Mucosa of stomach (tissue), 1 donor: ENCODE measurements around the gene CDC14A.

Experiments used
- H3K27me3 ChIP-seq: one replicate; pipeline ENCODE4 v1.7.0; 2013; ENCODE audit warnings: mild to moderate bottlenecking, low read length; ENCODE audit not compliant: control insufficient read depth, insufficient read depth
- H3K36me3 ChIP-seq: one replicate; pipeline ENCODE4 v1.7.0; 2013; ENCODE audit warnings: low read length; ENCODE audit not compliant: control insufficient read depth, insufficient read depth
- H3K4me1 ChIP-seq: one replicate; pipeline ENCODE4 v1.7.0; 2013; ENCODE audit warnings: mild to moderate bottlenecking, low read length; ENCODE audit not compliant: control insufficient read depth, insufficient read depth
- H3K4me3 ChIP-seq: one replicate; pipeline ENCODE4 v1.7.0; 2013; ENCODE audit warnings: low read length
- H3K9ac ChIP-seq: one replicate; pipeline ENCODE4 v1.7.0; 2013; ENCODE audit warnings: mild to moderate bottlenecking, low read length, moderate library complexity
- H3K9me3 ChIP-seq: one replicate; pipeline ENCODE4 v1.7.0; 2013; ENCODE audit warnings: mild to moderate bottlenecking, low read length, moderate library complexity; ENCODE audit not compliant: control insufficient read depth
- donor health status: Pancreatic carcinoma.

Gene CDC14A

GRCh38 chr1:100518023-100518422 lies 165.7 kb downstream of the CDC14A start:
- Histone ChIP-seq H3K9me3 (no peaks in the 10 kb centered on the region), H3K36me3 (no peaks in the 10 kb centered on the region), H3K9ac (no peak overlapping the region), H3K27me3 (no peaks in the 10 kb centered on the region), H3K4me3 (no peak overlapping the region), H3K4me1 (no peaks in the 10 kb centered on the region)

- Histone ChIP-seq H3K4me3 (no peak overlapping the region), H3K27me3 (no peaks in the 10 kb centered on the region), H3K9ac (no peak overlapping the region), H3K9me3 (no peaks in the 10 kb centered on the region), H3K36me3 (no peaks in the 10 kb centered on the region), H3K4me1 (no peaks in the 10 kb centered on the region)
These were observed 170.8 kb downstream of the CDC14A start for GRCh38 chr1:100523038-100523652.

- Histone ChIP-seq H3K4me3 (no peak overlapping the region), H3K36me3 (no peaks in the 10 kb centered on the region), H3K9ac (no peak overlapping the region), H3K4me1 (no peaks in the 10 kb centered on the region), H3K27me3 (no peaks in the 10 kb centered on the region), H3K9me3 (no peaks in the 10 kb centered on the region)
These were observed 172.0 kb downstream of the CDC14A start for GRCh38 chr1:100524355-100524754.

GRCh38 chr1:100526894-100527293 lies 174.6 kb downstream of the CDC14A start:
- H3K9me3 ChIP-seq, result no peaks in the 10 kb centered on the region
- H3K27me3 ChIP-seq, result no peaks in the 10 kb centered on the region
- H3K4me3 ChIP-seq, result no peak overlapping the region
- H3K36me3 ChIP-seq, result no peaks in the 10 kb centered on the region
- no peaks in the 10 kb centered on the region for H3K4me1 ChIP-seq
- H3K9ac ChIP-seq, result no peak overlapping the region

DNA sequence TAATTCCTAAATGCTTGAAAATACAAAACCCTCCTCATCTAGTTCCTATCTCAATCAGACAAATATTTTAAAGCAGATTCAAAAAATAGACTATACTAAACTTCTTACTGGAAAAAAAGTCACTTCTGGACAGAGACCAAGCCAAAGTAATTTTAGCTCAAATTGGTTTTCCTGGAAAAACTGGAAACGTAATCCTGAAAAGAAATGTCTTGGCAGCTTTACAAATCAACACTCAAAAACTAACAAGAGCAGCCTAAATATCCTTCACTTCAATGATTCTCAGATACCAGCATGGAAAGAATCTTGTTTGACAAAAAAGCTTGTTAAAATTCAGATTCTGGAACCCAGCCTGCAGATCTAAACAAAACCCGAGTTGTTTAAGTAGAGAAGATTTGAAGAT lies 176.6 kb downstream of the CDC14A start:
- Histone ChIP-seq H3K9ac (no peak overlapping the region), H3K36me3 (no peaks in the 10 kb centered on the region), H3K4me3 (no peak overlapping the region), H3K9me3 (no peaks in the 10 kb centered on the region), H3K4me1 (no peaks in the 10 kb centered on the region), H3K27me3 (no peaks in the 10 kb centered on the region)

- H3K4me1 ChIP-seq, result no peaks in the 10 kb centered on the region
These were observed 177.8 kb downstream of the CDC14A start for GRCh38 chr1:100530141-100530540.

DNA sequence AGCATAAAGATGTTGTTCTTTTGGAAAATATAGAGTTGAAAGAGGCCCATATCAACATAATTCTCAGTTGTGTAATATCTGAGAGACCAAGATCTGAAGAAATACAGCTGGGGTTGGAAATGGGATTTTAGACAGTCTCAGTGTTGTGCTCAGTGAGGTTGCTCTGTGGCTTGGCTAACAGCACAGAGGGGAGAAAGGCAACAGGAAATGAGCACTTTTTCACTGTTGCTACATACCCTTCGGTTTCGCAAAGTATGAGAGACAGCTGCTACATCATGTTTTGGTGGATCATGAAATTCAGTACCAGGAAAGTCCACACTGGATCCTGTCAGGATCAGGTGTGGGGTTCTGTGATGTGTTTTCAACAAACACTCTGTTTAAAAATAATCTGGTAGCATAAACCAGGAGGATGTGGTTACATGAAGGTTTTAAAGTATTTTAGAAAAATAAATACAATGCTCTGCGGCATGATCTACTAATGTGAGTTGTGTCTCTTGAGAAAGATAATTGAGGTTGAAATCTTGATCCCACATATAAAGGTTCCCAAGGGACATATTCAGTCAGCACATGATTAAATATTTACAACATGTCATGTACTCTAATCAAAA lies 178.7 kb downstream of the CDC14A start:
- Histone ChIP-seq H3K36me3 (no peaks in the 10 kb centered on the region), H3K4me3 (no peak overlapping the region), H3K4me1 (no peaks in the 10 kb centered on the region), H3K9me3 (no peaks in the 10 kb centered on the region), H3K27me3 (no peaks in the 10 kb centered on the region), H3K9ac (no peak overlapping the region)

More at GRCh38 chr1:100530141-100530540, 177.8 kb downstream of the CDC14A start:
- Histone ChIP-seq H3K9me3 (no peaks in the 10 kb centered on the region), H3K27me3 (no peaks in the 10 kb centered on the region), H3K9ac (no peak overlapping the region), H3K36me3 (no peaks in the 10 kb centered on the region), H3K4me3 (no peak overlapping the region)

GRCh38 chr1:100532645-100533044 lies 180.3 kb downstream of the CDC14A start:
- Histone ChIP-seq H3K9me3 (no peaks in the 10 kb centered on the region), H3K36me3 (no peaks in the 10 kb centered on the region), H3K27me3 (peaks cover 13% of the 10 kb centered on the region), H3K4me3 (no peak overlapping the region), H3K9ac (no peak overlapping the region), H3K4me1 (no peaks in the 10 kb centered on the region)

- Histone ChIP-seq H3K4me3 (no peak overlapping the region), H3K36me3 (no peaks in the 10 kb centered on the region), H3K9ac (no peak overlapping the region), H3K9me3 (no peaks in the 10 kb centered on the region), H3K27me3 (peaks cover 36% of the 10 kb centered on the region), H3K4me1 (peaks cover 6% of the 10 kb centered on the region)
These were observed 183.0 kb downstream of the CDC14A start for GRCh38 chr1:100535264-100535663.

DNA sequence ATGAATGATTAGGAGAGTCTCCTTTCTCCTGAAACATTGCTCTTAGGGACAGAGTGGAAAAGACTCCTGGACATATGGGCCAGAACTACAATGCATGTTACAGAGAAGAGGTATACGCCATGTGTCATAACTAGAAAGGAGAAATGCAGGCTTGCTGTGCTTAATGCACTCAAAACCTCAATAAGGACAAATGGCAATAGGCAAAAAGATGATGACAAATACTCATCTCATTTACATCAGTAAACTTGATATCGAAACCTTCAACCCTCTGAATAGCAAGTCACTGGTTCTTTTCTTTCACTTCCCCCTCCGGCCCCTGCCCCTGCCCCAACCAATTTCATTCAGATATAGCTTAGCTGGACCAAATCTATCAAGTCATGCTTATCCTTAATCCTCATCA lies 183.7 kb downstream of the CDC14A start:
- Histone ChIP-seq H3K9me3 (no peaks in the 10 kb centered on the region), H3K4me3 (no peak overlapping the region), H3K27me3 (peaks cover 42% of the 10 kb centered on the region), H3K4me1 (peaks cover 6% of the 10 kb centered on the region), H3K9ac (no peak overlapping the region), H3K36me3 (no peaks in the 10 kb centered on the region)

DNA sequence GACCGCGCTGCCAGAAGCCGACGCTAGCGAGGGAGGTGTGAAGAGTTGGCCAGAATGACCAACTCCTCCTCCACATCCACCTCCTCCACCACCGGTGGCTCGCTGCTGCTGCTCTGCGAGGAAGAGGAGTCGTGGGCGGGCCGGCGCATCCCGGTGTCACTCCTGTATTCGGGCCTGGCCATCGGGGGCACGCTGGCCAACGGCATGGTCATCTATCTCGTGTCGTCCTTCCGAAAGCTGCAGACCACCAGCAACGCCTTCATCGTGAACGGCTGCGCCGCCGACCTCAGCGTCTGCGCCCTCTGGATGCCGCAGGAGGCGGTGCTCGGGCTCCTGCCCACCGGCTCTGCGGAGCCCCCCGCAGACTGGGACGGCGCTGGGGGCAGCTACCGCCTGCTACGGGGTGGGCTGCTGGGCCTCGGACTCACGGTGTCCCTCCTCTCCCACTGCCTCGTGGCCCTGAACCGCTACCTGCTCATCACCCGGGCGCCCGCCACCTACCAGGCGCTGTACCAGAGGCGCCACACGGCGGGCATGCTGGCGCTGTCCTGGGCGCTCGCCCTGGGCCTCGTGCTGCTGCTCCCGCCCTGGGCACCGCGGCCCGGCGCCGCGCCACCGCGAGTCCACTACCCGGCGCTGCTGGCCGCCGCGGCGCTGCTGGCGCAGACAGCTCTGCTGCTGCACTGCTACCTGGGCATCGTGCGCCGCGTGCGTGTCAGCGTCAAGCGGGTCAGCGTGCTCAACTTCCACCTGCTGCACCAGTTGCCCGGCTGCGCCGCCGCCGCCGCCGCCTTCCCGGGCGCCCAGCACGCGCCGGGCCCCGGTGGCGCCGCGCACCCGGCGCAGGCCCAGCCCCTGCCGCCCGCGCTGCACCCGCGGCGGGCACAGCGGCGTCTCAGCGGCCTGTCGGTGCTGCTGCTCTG lies 186.9 kb downstream of the CDC14A start:
- H3K9me3 ChIP-seq, result no peaks in the 10 kb centered on the region
- no peak overlapping the region for H3K9ac ChIP-seq
- H3K4me3 ChIP-seq, result no peak overlapping the region
- peaks cover 51% of the 10 kb centered on the region for H3K27me3 ChIP-seq
- peaks cover 6% of the 10 kb centered on the region for H3K4me1 ChIP-seq
- H3K36me3 ChIP-seq, result no peaks in the 10 kb centered on the region
